HG03139 (cell line): ENCODE measurements around the gene ARSJ.

Experiments
- ATAC-seq: cut with Tn5 transposase; IDR thresholded peaks from one replicate; pipeline ENCODE4 v1.9.1; 2021; ENCODE audit not compliant: unreplicated experiment

Gene ARSJ

GRCh38 chr4:113904877-113905276 is 74.6 kb downstream of the ARSJ start:
- no peak for ATAC-seq

DNA sequence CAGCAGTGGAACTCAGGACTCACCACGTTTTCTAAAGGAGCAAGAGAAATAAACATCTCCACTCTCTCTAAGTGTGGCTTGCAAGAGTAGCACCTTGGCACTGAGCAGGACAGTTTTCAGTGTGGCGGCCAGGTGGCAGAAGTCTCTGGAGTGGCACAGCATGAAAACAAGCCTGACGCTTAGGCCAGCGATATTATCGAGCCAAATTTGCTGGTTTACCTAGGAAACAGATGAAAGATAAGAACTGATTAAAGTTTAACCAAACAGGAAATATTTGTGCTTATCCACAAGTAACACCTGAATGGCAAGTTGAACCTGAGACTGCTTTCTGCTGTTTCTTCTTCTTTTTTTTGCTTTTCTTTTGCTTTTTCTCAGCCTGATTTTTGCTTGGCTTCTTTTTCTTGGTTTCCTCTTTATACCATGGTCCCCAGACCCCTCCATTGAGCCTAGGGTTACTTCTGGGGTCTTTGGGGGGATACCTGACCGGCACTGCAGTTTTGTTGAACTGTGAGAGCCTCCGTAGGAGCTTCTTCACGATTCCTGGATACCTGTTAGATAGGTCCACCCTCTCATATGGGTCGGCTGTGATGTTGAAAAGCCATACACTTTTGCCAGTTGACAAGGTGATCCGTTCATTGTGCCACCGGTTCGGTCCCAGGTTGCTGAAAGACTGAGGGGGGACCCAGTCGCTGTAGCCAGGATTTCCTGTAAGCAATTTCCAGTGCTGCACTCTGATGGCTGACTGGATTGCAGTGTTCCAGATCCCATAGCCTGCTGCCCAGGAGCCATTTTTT is 77.3 kb downstream of the ARSJ start:
- ATAC-seq: no peak

DNA sequence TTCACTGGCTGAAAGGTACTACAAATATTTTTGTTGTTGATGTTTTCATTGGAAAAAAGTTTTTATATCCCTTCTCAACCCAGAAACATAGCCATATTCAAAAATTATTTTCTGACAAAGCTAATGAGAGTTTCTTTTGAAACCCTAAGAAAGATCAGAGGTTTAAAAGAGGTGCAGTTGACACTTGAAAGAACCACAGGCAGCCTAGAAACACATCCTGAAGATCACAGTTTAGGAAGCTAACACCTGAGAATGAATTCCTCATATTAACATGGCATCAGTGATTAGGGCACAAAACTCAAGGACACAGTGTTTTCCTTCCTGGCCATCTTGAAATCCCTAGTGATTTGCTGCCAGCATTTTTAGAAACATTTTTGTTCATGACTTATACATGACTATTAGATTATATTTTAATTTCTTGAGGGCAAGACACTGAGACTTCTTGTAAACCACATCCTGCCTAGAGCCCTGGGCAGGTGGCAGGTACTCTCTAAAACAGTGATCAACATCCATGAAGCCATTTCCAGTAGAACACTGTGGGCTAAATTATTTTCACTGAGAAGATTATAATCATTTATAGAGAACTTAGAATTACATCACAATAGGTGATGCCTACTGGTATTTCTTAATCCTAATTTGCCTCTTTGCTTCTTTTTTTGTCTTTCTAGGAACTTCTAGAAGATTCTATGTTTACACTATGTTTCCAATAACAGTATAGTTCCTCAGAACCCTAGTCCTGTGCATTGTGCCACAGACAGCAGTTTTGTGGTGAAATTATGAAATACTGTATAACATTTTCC is 80.0 kb downstream of the ARSJ start:
- peak; percentile 93 for ATAC-seq

DNA sequence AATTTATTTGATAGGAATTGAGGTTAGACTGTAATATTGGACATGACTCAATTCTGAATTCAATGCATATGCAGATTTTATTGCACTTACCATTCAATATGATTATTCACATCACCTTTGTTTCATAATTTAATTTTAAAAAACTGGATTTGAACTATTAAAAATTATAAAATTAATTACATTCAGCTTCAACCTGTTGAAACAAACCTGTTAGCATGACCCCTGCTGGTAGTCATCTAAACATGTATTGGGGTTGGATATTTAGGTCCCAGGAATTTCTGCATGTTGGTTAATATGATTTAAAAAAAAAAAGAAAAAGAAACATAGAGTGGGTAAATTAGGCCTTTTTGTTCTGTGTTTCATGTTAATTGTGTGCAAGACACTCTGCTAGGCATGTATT is 85.9 kb downstream of the ARSJ start:
- ATAC-seq: no peak

DNA sequence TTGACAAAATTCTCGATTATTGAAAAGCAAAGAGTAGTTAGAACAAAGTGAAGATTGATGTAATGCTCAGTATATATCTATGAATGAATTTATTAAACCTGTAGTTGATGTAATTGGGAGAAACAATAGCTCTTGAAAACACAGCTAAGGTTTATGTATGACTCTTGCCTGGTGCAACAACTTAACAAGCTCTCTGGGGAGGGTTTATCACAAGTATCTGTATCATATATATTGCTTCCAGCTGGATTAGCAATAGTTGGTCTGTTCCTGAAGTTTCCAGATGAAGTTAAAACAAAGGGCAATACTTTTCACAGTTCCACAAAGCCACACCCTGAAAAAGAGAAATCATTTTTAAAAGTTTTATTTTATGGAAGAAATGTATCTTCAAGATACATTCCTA is 91.4 kb downstream of the ARSJ start:
- no peak for ATAC-seq

DNA sequence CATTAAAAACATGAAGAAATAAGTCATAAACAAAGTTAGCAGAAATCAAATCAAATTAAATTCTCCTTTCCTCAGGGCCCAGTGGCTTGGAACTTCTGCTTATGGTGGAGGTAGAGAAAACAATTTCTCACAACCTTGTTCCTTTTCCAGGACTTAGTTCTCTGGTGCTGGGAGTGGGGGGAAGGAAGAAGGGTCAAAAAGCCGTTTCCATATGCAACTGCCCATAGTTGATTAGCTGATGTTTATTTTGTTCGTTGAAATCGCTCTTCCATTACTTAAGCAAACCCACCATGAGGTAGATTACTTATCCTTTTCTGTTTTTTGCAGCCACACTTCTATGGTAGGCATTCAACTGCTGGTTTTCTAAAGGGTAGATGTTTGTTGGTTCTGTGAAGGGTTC is 94.2 kb downstream of the ARSJ start:
- ATAC-seq: no peak

- ATAC-seq: no peak
Measured at GRCh38 chr4:113884655-113885054, 94.8 kb downstream of the ARSJ start.

GRCh38 chr4:113882668-113883067 is 96.8 kb downstream of the ARSJ start:
- no peak for ATAC-seq

DNA sequence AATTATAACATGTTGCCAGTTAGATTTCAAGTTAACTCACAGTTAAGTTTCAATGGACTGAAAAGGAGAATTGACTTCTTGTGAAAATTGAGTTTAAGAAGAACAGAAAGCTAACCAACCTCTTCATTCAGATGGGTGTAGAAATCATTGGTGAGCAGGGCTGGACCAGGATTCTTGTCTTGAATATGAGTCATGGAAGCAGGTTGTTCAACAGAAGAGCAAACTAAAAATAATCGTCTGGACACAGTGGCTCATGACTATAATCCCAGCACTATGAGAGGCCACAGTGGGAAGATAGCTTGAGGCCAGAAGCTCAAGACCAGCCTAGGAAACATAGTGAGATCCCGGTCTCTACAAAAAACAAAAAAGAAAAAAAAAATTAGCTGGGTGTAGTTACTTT is 98.2 kb downstream of the ARSJ start:
- no peak for ATAC-seq

- ATAC-seq: no peak
Measured at GRCh38 chr4:113880240-113881028, 99.0 kb downstream of the ARSJ start.

DNA sequence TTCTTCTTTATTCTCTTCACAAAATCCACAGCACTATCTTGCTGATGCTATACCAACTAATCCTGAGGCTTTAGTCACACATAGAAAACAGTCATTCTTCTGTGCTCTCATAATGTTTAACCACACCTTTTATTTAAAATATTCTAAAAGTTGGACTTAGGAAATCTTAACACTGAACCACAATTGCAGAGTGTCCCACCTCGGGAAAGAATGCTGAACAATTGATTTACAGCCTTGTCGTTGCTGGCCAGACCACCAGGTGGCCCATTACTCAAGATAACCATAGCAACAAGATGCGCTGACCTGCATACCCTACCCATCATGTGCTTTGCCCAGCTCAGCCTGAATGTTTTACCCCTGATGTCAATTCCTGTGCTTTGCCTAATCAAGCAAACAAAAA is 100.8 kb downstream of the ARSJ start:
- ATAC-seq: no peak

- ATAC-seq: no peak
Measured at GRCh38 chr4:113874480-113874879, 105.0 kb downstream of the ARSJ start.

- ATAC-seq: no peak
Measured at GRCh38 chr4:113873508-113873907, 105.9 kb downstream of the ARSJ start.

DNA sequence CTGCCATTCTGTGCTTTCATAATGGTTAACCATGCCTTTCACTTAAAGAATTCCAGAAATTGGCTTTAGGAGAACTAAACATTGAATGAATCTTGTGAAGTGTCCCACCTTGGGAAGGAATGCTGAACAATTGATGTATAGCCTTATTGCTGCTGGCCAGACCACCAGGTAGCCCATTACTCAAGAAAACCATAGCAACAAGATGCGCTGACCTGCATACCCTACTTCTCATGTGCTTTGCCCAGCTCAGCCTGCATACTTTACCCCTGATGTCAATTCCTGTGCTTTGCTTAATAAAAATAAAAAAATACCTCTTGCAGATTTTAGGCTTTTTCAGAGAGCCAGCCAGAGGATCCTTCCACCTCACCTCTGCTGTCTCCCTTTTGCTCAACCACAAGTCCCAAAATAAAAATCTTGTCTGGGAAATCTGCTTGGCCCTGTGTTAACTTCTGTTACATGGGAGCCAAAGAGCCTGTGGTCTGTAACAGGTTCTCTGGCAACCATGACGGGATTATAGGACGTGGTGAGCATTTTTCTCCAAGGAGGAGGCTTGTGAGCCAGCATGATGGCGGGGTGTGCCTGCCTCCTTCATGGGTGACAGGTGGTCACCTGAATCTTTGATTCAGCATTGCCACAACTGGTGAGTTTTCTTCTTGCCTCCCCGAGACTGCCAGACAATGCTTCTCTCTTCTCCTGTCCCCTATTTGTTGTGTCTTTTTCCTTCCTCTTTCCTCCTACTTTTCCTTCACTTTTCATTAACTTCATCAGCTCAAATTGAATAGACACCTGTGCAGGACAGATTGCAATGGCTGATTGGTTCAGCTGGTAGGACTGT is 106.8 kb downstream of the ARSJ start:
- no peak for ATAC-seq

DNA sequence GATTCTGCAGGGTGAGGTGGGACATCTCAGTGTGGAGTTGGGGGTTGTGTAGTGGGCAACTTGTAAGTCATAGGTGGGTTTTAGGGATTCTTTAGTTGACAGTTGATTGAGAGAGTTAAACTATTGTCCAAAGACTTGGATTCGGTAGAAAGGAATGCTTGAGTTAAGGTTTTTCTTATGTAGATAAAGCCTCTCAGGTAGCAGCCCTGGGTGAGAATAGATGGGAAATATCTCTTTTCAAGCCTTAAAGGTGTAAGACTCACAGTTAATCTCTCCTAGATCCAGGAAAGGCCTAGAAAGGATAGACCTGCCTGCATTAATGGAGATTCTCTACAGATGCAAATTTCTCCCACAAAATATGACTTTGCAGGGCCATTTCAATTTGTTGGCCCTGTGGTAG is 108.4 kb downstream of the ARSJ start:
- no peak for ATAC-seq

- peak; percentile 74 for ATAC-seq
Measured at GRCh38 chr4:113869743-113870375, 109.6 kb downstream of the ARSJ start.

DNA sequence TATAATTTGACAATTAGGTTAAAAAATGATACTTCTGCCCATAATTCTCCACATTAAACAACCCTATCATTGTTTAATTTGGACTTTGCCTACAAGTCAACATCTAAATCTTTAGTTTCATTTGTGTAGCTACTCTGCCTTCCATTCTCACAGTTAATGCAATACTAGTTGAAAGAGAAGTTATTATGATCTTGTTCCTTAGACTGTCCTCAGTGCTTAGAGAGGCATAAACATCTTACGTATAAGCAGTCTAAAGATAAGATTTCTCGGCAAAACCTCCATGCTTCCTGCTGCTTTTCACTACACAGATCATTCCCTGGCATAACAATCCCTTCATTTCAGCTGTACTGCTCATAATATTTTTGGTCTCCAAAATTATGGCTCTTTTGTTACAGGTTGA is 112.8 kb downstream of the ARSJ start:
- no peak for ATAC-seq

- ATAC-seq: no peak
Measured at GRCh38 chr4:113858924-113859323, 120.5 kb downstream of the ARSJ start.

DNA sequence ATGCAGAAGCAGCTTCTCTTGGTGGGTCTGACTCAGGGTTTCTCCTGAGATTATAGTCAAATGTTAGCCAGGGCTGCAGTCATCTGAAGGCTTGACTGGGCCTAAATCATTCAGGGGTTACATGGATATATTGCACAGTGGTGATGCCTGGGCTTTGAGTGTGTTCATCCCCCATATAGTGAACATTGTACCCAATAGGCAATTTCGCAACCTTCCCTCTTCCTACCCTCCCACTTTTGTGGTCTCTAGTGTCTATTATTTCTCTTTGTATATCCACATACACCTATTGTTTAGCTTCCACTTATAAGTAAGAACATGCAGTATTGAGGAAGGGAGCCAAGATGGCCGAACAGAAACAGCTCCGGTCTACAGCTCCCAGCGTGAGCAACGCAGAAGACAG is 127.6 kb downstream of the ARSJ start:
- ATAC-seq: no peak
